ENCODE results near the gene TNFAIP8L1.

TNFAIP8L1 gene

GRCh38 chr19:4699826-4700692 lies 60.7 kb downstream of the TNFAIP8L1 start:
- no peak for DNase-seq (ENCODE audit: low read depth in 2 of 2, low spot score in 1 of 2)

GRCh38 chr19:4700693-4700970 lies 61.3 kb downstream of the TNFAIP8L1 start:
- no peak for DNase-seq (ENCODE audit: low read depth in 2 of 2, low spot score in 1 of 2)

- no peak for DNase-seq (ENCODE audit: low read depth in 2 of 2, low spot score in 1 of 2)
Observed at GRCh38 chr19:4701557-4701956, 62.2 kb downstream of the TNFAIP8L1 start.

GRCh38 chr19:4702764-4703163 lies 63.4 kb downstream of the TNFAIP8L1 start:
- DNase-seq (ENCODE audit: low read depth in 2 of 2, low spot score in 1 of 2) = no peak

- DNase-seq (ENCODE audit: low read depth in 2 of 2, low spot score in 1 of 2) = no peak
Observed at GRCh38 chr19:4703671-4704316, 64.5 kb downstream of the TNFAIP8L1 start.

GRCh38 chr19:4704317-4704673 lies 65.0 kb downstream of the TNFAIP8L1 start:
- no peak for DNase-seq (ENCODE audit: low read depth in 2 of 2, low spot score in 1 of 2)
